NCI-H2227 treated with DMSO at 0.1 percent for 48 hours (cell line): Measurements from ENCODE around the gene KRT14.
"Not testable (repeated sequence)": the region's sequence is repeated elsewhere in the genome, so short reads cannot be mapped to it uniquely, and the experiment has no call there.

Experiments used
- DNase-seq: peaks from one replicate; lab custom pipeline; 2025; lab: John Stamatoyannopoulos, UW

KRT14 gene

GRCh38 chr17:41606930-41607329 lies 20.2 kb upstream of the KRT14 start:
- not testable (repeated sequence) for DNase-seq

GRCh38 chr17:41602524-41602923 lies 15.8 kb upstream of the KRT14 start:
- DNase-seq: no peak

- DNase-seq: no peak
Observed at GRCh38 chr17:41600318-41600717, 13.6 kb upstream of the KRT14 start.

- DNase-seq: no peak
Observed at GRCh38 chr17:41599680-41600079, 13.0 kb upstream of the KRT14 start.

- no peak for DNase-seq
Observed at GRCh38 chr17:41595585-41595984, 8.9 kb upstream of the KRT14 start.

GRCh38 chr17:41594363-41594915 lies 7.7 kb upstream of the KRT14 start:
- no peak for DNase-seq

DNA sequence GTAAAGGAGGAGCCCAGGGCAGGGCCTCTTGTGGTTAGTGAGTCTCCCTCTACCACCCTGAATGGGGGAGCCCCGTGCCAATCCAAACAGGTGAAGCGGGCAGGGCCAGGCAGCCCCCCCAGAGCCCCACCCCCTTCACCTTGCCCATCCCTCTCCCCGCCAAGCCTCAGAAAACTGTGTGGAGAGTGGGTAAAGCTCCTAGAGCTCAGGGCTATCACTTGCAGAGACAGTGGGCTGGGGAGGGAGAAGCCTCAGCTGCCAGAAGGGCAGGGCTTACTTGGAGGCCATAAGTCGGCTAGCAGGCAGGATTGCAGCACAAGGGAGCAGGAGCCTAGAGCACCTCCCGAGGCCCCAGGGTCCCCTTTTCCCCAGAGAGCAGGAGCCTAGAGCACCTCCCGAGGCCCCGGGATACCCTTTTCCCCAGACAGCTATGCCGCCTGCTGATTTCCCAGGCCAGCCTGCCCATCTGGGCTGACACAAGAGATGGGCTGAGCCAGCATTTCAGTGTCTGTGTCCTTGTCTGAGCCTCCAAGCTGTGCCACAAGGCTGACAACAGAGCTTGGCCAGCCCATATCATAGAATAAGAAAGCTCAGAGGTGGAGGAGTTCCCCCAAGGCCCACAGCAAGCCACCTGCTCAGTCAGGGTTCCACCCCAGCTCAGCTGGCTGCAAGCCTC lies 6.7 kb upstream of the KRT14 start:
- no peak for DNase-seq

DNA sequence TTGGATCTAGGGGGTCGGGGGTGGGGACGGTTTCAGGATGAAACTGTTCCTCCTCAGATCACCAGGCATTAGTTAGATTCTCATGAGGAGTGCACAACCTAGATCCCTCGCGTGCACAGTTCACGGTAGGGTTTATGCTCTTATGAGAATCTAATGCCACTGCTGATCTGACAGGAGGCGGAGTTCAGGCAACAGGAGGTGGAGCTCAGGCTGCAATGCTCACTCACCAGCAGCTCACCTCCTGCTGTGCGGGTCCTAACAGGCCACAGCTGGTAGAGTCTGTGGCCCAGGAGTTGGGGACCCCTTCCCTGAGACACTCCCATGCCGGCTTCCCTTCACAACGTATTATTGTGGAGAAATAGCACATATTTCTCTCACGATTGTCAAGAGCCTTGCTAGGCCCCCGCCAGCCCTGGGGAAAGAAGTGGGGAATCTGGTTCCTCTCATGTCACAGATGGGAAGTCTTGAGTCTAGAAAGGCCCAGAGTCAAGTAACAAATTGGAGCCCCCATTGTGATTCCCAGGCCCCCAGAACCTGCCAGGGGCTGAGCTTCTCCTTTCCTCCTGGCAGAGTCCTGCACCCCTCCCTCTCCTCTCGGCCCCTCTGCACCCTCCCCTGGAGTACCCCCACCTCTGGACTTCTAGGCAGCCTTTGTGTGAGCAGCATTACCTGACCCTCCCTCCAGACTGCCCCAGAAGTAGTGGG lies 6.1 kb upstream of the KRT14 start:
- no peak for DNase-seq

- DNase-seq: no peak
Observed at GRCh38 chr17:41589301-41589700, 2.6 kb upstream of the KRT14 start.

DNA sequence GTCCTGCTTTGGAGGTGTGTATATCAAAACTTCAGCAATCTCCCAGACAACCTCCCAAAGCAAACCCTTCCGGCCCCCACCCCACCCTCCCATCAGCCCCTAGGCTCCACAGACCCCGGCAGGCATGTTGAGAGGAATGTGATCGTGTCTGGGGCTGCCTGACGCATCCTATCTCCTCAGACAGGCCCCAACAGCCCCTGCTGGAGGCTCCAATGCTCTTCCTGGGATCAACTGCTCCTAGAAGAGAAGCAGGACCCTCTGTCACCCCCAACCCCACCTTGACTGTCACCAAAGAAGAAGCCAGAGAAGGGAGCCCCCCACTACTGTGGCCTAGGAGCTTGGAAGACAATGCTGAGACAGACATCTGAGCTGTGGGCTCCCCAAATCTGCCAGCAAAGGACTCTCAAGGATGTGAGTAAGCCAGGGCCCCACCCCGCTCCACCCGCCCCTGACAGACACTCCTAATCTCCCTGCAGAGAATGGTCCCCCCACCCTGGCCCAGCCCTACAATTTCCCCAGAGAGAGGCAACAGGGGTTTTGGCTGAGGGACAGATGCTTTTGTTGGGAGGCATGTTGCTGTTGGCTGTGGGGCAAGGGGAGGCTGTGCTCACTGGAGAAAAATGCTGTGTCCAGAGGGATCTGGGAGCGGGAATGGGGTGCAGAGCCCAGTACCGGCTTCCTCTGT lies 1.6 kb upstream of the KRT14 start:
- no peak for DNase-seq

DNA sequence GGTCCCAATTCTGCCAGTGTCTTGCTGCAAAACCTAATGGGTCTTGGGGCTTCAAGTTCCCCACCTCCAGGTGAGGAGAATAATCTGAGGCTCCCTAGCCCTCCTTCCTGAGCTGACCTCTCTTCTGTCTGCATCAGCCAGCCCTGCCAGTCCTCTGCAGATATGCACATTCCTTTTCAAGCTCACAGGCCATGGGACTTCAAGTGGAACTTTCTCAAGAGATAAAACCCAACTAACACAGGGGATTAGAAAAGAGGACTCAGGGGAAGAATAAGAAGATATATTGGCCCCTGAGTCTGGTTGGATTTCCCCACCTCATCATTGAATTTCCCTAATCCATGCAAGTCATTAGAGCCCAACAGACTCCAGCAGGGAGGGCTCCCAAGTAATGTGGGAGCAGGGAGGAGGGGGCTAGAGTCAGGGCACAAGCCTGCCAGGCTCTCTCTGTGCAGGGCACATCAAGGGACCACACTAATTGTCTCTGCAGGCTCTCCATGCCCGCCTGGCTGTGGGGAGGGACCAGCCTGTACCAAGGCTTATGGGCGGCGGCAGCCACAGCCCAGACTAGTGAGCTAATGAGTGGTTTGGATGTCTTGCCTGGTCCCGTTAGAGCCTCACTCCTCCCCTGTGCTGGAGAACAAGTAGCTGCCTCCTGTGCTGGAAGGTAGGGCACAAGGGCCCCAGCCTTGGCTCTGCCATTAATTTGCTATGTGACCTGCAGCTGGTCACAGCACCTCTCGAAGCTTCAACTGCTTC lies 1.2 kb downstream of the KRT14 start:
- no peak for DNase-seq

- DNase-seq: not testable (repeated sequence)
Observed at GRCh38 chr17:41584331-41584927, 2.3 kb downstream of the KRT14 start.

- DNase-seq: no peak
Observed at GRCh38 chr17:41583137-41584127, 3.3 kb downstream of the KRT14 start.

- not testable (repeated sequence) for DNase-seq
Observed at GRCh38 chr17:41582061-41582968, 4.4 kb downstream of the KRT14 start.

- no peak for DNase-seq
Observed at GRCh38 chr17:41581366-41582060, 5.2 kb downstream of the KRT14 start.

- DNase-seq: no peak
Observed at GRCh38 chr17:41580687-41581365, 5.9 kb downstream of the KRT14 start.

DNA sequence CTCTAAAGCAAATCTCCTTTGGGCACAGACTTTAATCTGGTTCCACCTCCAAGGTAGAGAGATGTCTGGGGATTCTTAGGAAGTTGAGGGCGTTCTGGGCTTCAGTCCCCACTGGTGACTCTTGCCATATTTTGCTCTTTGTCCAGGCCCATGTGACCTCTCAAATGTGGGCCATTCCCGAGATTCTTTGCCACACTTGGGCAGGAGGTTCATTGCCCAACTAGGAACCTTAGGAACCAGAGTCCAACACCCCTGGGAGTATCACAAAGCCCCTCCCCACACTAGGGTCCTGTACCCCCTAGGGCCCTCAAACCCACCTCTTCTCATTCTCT lies 6.5 kb downstream of the KRT14 start:
- DNase-seq: no peak

- DNase-seq: no peak
Observed at GRCh38 chr17:41579484-41580243, 7.0 kb downstream of the KRT14 start.
